Cerebellar nuclear complex (tissue), 1 donor: ENCODE results near the gene MRPL4.
"Not testable (repeated sequence)": the region's sequence is repeated elsewhere in the genome, so short reads cannot be mapped to it uniquely, and the experiment has no call there.

Experiments
- DNase-seq, 2 experiments: peaks; one replicate each; lab custom pipeline; 2025; lab: John Stamatoyannopoulos, UW

The MRPL4 gene

GRCh38 chr19:10262771-10263170 is 10.8 kb downstream of the MRPL4 start:
- no peak for DNase-seq

- DNase-seq = no peak
Observed at GRCh38 chr19:10266706-10267105, 14.7 kb downstream of the MRPL4 start.

GRCh38 chr19:10268071-10268470 is 16.1 kb downstream of the MRPL4 start:
- no peak for DNase-seq

GRCh38 chr19:10269333-10270179 is 17.5 kb downstream of the MRPL4 start:
- no peak for DNase-seq

GRCh38 chr19:10270180-10270615 is 18.2 kb downstream of the MRPL4 start:
- no peak for DNase-seq

- DNase-seq = no peak
Observed at GRCh38 chr19:10270616-10271394, 18.8 kb downstream of the MRPL4 start, which contains the start of gene ICAM1. TSS of gene ICAM1 (plus strand) at chr19:10271120. CDS start at chr19:10271160, 40 bp downstream.

- no peak for DNase-seq
Observed at GRCh38 chr19:10271543-10272086, 19.6 kb downstream of the MRPL4 start.

GRCh38 chr19:10274589-10274988 is 22.6 kb downstream of the MRPL4 start:
- DNase-seq = no peak

- no peak for DNase-seq
Observed at GRCh38 chr19:10277795-10278589, 26.0 kb downstream of the MRPL4 start.

- DNase-seq = no peak
Observed at GRCh38 chr19:10278935-10279334, 26.9 kb downstream of the MRPL4 start.

- no peak for DNase-seq
Observed at GRCh38 chr19:10279737-10280442, 27.9 kb downstream of the MRPL4 start.

GRCh38 chr19:10282043-10282442 is 30.0 kb downstream of the MRPL4 start:
- DNase-seq = not testable (repeated sequence)

GRCh38 chr19:10283301-10284064 is 31.5 kb downstream of the MRPL4 start:
- DNase-seq = no peak

- no peak for DNase-seq
Observed at GRCh38 chr19:10284065-10284959, 32.3 kb downstream of the MRPL4 start.

GRCh38 chr19:10284960-10285278 is 32.9 kb downstream of the MRPL4 start:
- no peak for DNase-seq

GRCh38 chr19:10285393-10285792 is 33.4 kb downstream of the MRPL4 start:
- DNase-seq = no peak

GRCh38 chr19:10286803-10287737 is 35.1 kb downstream of the MRPL4 start, which contains the start of gene ICAM4:
TSS of gene ICAM4 (plus strand) at chr19:10286955. CDS start at chr19:10287013, 58 bp downstream.
- no peak for DNase-seq

GRCh38 chr19:10288662-10289166 is 36.7 kb downstream of the MRPL4 start:
- no peak for DNase-seq
